Astrocyte (in vitro differentiated cells and primary cell): ENCODE data around the gene FNDC3B.

Experiments used
- EZH2 ChIP-seq: IDR thresholded peaks from 2 replicates; pipeline ENCODE4 v1.6.1; 2012; ENCODE audit warnings: mild to moderate bottlenecking, low read length, inconsistent platforms; ENCODE audit not compliant: insufficient read depth
- TF ChIP-seq, protein P1 (sequence below): IDR thresholded peaks from 2 replicates; pipeline ENCODE4 v1.5.1; 2011; ENCODE audit warnings: low read depth, mild to moderate bottlenecking, inconsistent platforms, low read length, moderate library complexity; ENCODE audit not compliant: insufficient read depth

DNA sequence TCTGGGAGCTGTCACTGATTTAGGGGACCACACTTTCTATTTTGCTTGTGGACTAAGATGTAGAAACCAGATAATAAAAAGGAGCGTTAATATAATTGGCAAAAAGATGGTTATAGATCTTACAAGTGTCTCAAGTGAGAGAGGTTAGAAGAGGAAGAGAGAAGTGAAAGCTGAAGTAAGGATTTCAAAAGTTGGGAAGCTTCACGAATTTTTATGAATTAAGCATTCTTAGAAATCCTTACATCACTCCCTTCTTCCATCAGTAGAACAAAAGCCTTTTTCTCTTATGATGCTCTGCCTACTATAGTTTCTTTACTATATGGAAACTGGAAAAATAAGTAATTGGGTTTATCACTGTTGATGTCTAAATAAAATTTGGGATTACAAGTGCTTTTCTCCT, 146.5 kb downstream of the FNDC3B start:
- TF ChIP-seq, protein P1, sequence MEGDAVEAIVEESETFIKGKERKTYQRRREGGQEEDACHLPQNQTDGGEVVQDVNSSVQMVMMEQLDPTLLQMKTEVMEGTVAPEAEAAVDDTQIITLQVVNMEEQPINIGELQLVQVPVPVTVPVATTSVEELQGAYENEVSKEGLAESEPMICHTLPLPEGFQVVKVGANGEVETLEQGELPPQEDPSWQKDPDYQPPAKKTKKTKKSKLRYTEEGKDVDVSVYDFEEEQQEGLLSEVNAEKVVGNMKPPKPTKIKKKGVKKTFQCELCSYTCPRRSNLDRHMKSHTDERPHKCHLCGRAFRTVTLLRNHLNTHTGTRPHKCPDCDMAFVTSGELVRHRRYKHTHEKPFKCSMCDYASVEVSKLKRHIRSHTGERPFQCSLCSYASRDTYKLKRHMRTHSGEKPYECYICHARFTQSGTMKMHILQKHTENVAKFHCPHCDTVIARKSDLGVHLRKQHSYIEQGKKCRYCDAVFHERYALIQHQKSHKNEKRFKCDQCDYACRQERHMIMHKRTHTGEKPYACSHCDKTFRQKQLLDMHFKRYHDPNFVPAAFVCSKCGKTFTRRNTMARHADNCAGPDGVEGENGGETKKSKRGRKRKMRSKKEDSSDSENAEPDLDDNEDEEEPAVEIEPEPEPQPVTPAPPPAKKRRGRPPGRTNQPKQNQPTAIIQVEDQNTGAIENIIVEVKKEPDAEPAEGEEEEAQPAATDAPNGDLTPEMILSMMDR: no peak
- no peak for TF ChIP-seq EZH2
